ENCODE results near the gene DIAPH3. TPM values are rescaled to one million over a fixed set of nuclear protein-coding genes. Genes with fewer than 3 reads are reported as not detected.

Gene DIAPH3
- total RNA-seq, 2 donors from 2014 or later, result 23.6 to 25.7 TPM

DNA sequence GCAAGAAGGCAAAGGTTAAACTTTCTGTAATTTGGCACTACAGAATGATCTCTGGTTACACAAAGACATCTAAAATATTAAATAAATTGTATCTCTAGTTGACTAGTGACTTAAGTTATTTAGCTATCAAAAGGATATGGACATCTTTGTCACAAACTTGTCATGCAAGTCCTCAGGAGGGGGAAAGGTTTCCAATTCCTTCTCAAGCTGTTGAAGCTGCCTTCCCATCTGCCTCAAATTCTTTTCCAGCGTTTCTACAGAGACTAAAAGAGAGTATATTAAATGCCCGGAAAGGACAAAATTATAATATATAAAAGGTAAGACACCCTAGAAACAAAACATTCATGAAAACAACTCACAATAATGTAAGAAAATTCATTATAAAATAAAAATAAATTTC lies 324.5 kb downstream of the DIAPH3 start:
- H3K27ac ChIP-seq (ENCODE audit: low read depth, low read length), result no peak overlapping the region
- H3K9ac ChIP-seq (ENCODE audit: extremely low read depth, low read length, poor library complexity, severe bottlenecking), result no peak overlapping the region
- Mint-ChIP-seq H3K4me3 (no peak overlapping the region), H3K27me3 (ENCODE audit: insufficient read depth) (no peaks in the 10 kb centered on the region), H3K4me1 (peaks cover 15% of the 10 kb centered on the region), H3K36me3 (ENCODE audit: low read depth) (no peaks in the 10 kb centered on the region), H3K9me3 (no peaks in the 10 kb centered on the region), H3K27ac (no peak overlapping the region)
- H3K4me1 ChIP-seq (ENCODE audit: control insufficient read depth, insufficient read depth, low read length), result no peaks in the 10 kb centered on the region
- peaks cover 48% of the 10 kb centered on the region for H3K36me3 ChIP-seq (ENCODE audit: control insufficient read depth, insufficient read depth, low read length)
- TF ChIP-seq CTCF (conservative IDR thresholded peaks at IDR 0.05), result no peak
- H3K27me3 ChIP-seq (ENCODE audit: control insufficient read depth, insufficient read depth, low read length, poor library complexity, severe bottlenecking), result no peaks in the 10 kb centered on the region
- no peak overlapping the region for H3K4me3 ChIP-seq (ENCODE audit: low read length)
- DNase-seq, result no peak
- no peaks in the 10 kb centered on the region for H3K9me3 ChIP-seq (ENCODE audit: control insufficient read depth, low read length)
- no CpG with 5 or more reads among the region's 2 CpGs for WGBS, 2 experiments (ENCODE audit: insufficient coverage in 1 of 2, insufficient read length in 1 of 2)

- TF ChIP-seq CTCF (conservative IDR thresholded peaks at IDR 0.05), result no peak
- no peaks in the 10 kb centered on the region for H3K36me3 Mint-ChIP-seq (ENCODE audit: low read depth)
- Histone ChIP-seq H3K9ac (ENCODE audit: extremely low read depth, low read length, poor library complexity, severe bottlenecking) (no peak overlapping the region), H3K4me3 (ENCODE audit: low read length) (no peak overlapping the region), H3K9me3 (ENCODE audit: control insufficient read depth, low read length) (no peaks in the 10 kb centered on the region), H3K27ac (ENCODE audit: low read depth, low read length) (no peak overlapping the region), H3K36me3 (ENCODE audit: control insufficient read depth, insufficient read depth, low read length) (peaks cover 56% of the 10 kb centered on the region), H3K27me3 (ENCODE audit: control insufficient read depth, insufficient read depth, low read length, poor library complexity, severe bottlenecking) (no peaks in the 10 kb centered on the region), H3K4me1 (ENCODE audit: control insufficient read depth, insufficient read depth, low read length) (no peaks in the 10 kb centered on the region)
- no peak for DNase-seq
- H3K4me3 Mint-ChIP-seq, result no peak overlapping the region
- H3K4me1 Mint-ChIP-seq, result no peaks in the 10 kb centered on the region
- H3K27me3 Mint-ChIP-seq (ENCODE audit: insufficient read depth), result no peaks in the 10 kb centered on the region
- H3K9me3 Mint-ChIP-seq, result no peaks in the 10 kb centered on the region
- WGBS, 2 experiments (ENCODE audit: insufficient coverage in 1 of 2, insufficient read length in 1 of 2), result 95 to 96% methylated on average over 3 of the region's 3 CpGs
- H3K27ac Mint-ChIP-seq, result no peak overlapping the region
These were observed 326.6 kb downstream of the DIAPH3 start for GRCh38 chr13:59837101-59837500.

DNA sequence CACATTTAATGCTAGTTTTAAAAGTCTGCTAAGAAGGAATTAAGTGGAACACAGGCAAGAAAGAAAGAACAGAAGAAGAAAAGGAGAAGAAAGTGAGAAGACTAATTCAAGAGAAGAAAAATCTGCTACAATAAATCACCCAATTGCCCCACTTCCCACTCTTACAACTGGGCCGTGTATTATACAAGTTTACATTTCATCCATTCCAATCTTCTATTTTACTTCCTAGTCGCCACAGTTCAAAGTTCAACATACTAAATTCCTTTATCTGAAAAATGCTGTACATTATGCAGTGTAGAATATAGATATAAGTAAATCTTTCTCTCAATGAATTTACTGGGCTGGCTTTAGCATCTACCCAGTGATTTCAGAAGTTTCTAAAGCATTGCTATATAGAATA lies 328.2 kb downstream of the DIAPH3 start:
- Histone ChIP-seq H3K4me3 (ENCODE audit: low read length) (no peak overlapping the region), H3K9ac (ENCODE audit: extremely low read depth, low read length, poor library complexity, severe bottlenecking) (no peak overlapping the region), H3K4me1 (ENCODE audit: control insufficient read depth, insufficient read depth, low read length) (no peaks in the 10 kb centered on the region), H3K27ac (ENCODE audit: low read depth, low read length) (no peak overlapping the region), H3K36me3 (ENCODE audit: control insufficient read depth, insufficient read depth, low read length) (peaks cover 56% of the 10 kb centered on the region), H3K9me3 (ENCODE audit: control insufficient read depth, low read length) (no peaks in the 10 kb centered on the region), H3K27me3 (ENCODE audit: control insufficient read depth, insufficient read depth, low read length, poor library complexity, severe bottlenecking) (no peaks in the 10 kb centered on the region)
- H3K27me3 Mint-ChIP-seq (ENCODE audit: insufficient read depth), result no peaks in the 10 kb centered on the region
- no peaks in the 10 kb centered on the region for H3K9me3 Mint-ChIP-seq
- WGBS, 2 experiments (ENCODE audit: insufficient coverage in 1 of 2, insufficient read length in 1 of 2), result 96% methylated on average over 2 of the region's 2 CpGs; no CpG with 5 or more reads in 1 of the 2 experiments
- H3K4me1 Mint-ChIP-seq, result no peaks in the 10 kb centered on the region
- no peak for TF ChIP-seq CTCF (conservative IDR thresholded peaks at IDR 0.05)
- H3K36me3 Mint-ChIP-seq (ENCODE audit: low read depth), result no peaks in the 10 kb centered on the region
- H3K27ac Mint-ChIP-seq, result peak overlapping the region; percentile 27
- H3K4me3 Mint-ChIP-seq, result no peak overlapping the region
- DNase-seq, result no peak

All from endodermal cell (in vitro differentiated cells).